Measurements from ENCODE around the gene ZNF778. TPM values are rescaled to one million over a fixed set of nuclear protein-coding genes. Genes with fewer than 3 reads are reported as not detected.

Gene ZNF778
- total and polyA plus RNA-seq, 10 of the 15 experiments (the other 5 are each of a cell fraction or from before 2014, with no cell fraction given) = 0.20 to 9.7 (median 4.1) TPM

- DNase-seq (ENCODE audit: low read depth, low spot score) (no peak), ATAC-seq (no peak), FAIRE-seq (no peak)
- no peaks in the 10 kb centered on the region for H3K9me3 ChIP-seq (replicated peaks; ENCODE audit: control insufficient read depth, insufficient read depth, low read length)
- CTCF ChIA-PET = no interaction called here
- 98% methylated on average over 38 of the region's 39 CpGs for WGBS (ENCODE audit: insufficient coverage, insufficient replicate concordance, low lambda C conversion rate, missing lambda C conversion rate)
- H3K9ac ChIP-seq (ENCODE audit: control insufficient read depth, insufficient read depth, low read length) = no peak overlapping the region
- no TSS peak for BruUV-seq (replicated peaks)
- no peaks in the 10 kb centered on the region for H3K27me3 ChIP-seq (replicated peaks in 1 of 2; ENCODE audit: control insufficient read depth in 2 of 2, insufficient read depth in 2 of 2, low read length in 1 of 2)
- no peak overlapping the region for H3K4me2 ChIP-seq (ENCODE audit: control insufficient read depth, insufficient read depth)
- H3K4me3 ChIP-seq = no peak overlapping the region
- SMC1A ChIA-PET (ENCODE audit: uncharacterized antibody, unreplicated experiment) = no interaction called here
- in situ Hi-C loops (cut with MboI) = no loop called here
- no peak for TF ChIP-seq CHD4 (IDR thresholded peaks at IDR 0.05)
- TF ChIP-seq POLR2AphosphoS5 (IDR thresholded peaks at IDR 0.05; ENCODE audit: low read length) = peak; percentile 14; the same call in 1 of the 2 replicates
- peak; percentile 48 for TF ChIP-seq POLR2A (IDR thresholded peaks at IDR 0.05; ENCODE audit: low read depth, low read length)
- POLR2A ChIA-PET = no interaction called here
- H3K79me2 ChIP-seq (ENCODE audit: control insufficient read depth, insufficient read depth, low read length) = no peaks in the 10 kb centered on the region
- no peaks in the 10 kb centered on the region for H3K4me1 ChIP-seq (ENCODE audit: control insufficient read depth, insufficient read depth, low read length)
- intact Hi-C loops (cut with micrococcal nuclease; ENCODE audit: unreplicated experiment) = no loop called here
- H3K36me3 ChIP-seq (ENCODE audit: control insufficient read depth in 2 of 2, insufficient read depth in 2 of 2, low read length in 1 of 2) = peaks cover 12 to 31% of the 10 kb centered on the region in 2 experiments
- RAD21 ChIA-PET (ENCODE audit: unreplicated experiment) = no interaction called here
- H4K20me1 ChIP-seq (ENCODE audit: control insufficient read depth, insufficient read depth) = no peaks in the 10 kb centered on the region
- no peak overlapping the region for H2AFZ ChIP-seq (ENCODE audit: control insufficient read depth, low read depth, low read length)
- H3K27ac ChIP-seq (ENCODE audit: control insufficient read depth, insufficient read depth) = no peak overlapping the region
Measured at GRCh38 chr16:89275837-89276720, 58.6 kb downstream of the ZNF778 start.

GRCh38 chr16:89277049-89277448 is 59.5 kb downstream of the ZNF778 start:
- CTCF ChIA-PET = no interaction called here
- Histone ChIP-seq H3K27me3 (replicated peaks in 1 of 2; ENCODE audit: control insufficient read depth in 2 of 2, insufficient read depth in 2 of 2, low read length in 1 of 2) (no peaks in the 10 kb centered on the region), H3K79me2 (ENCODE audit: control insufficient read depth, insufficient read depth, low read length) (no peaks in the 10 kb centered on the region), H3K9me3 (replicated peaks; ENCODE audit: control insufficient read depth, insufficient read depth, low read length) (no peaks in the 10 kb centered on the region), H3K4me1 (ENCODE audit: control insufficient read depth, insufficient read depth, low read length) (no peaks in the 10 kb centered on the region), H3K4me3 (no peak overlapping the region), H3K9ac (ENCODE audit: control insufficient read depth, insufficient read depth, low read length) (no peak overlapping the region), H3K27ac (ENCODE audit: control insufficient read depth, insufficient read depth) (no peak overlapping the region), H4K20me1 (ENCODE audit: control insufficient read depth, insufficient read depth) (no peaks in the 10 kb centered on the region), H3K36me3 (ENCODE audit: control insufficient read depth in 2 of 2, insufficient read depth in 2 of 2, low read length in 1 of 2) (peaks cover 11 to 34% of the 10 kb centered on the region in 2 experiments), H3K4me2 (ENCODE audit: control insufficient read depth, insufficient read depth) (no peak overlapping the region), H2AFZ (ENCODE audit: control insufficient read depth, low read depth, low read length) (no peak overlapping the region)
- no peak for ATAC-seq
- intact Hi-C loops (cut with micrococcal nuclease; ENCODE audit: unreplicated experiment) (no loop called here), in situ Hi-C loops (cut with MboI) (no loop called here)
- DNase-seq (ENCODE audit: low read depth, low spot score) = no peak
- FAIRE-seq = no peak
- POLR2A ChIA-PET = interaction anchor here (0.7 kb wide), 1 partner anchor 11 kb away, joined by 3 read pairs; no protein-coding TSS in a partner anchor
- SMC1A ChIA-PET (ENCODE audit: uncharacterized antibody, unreplicated experiment) = no interaction called here
- BruUV-seq (replicated peaks) = no TSS peak
- WGBS (ENCODE audit: insufficient coverage, insufficient replicate concordance, low lambda C conversion rate, missing lambda C conversion rate) = 92% methylated on average over 9 of the region's 9 CpGs
- RAD21 ChIA-PET (ENCODE audit: unreplicated experiment) = no interaction called here
- no peak for TF ChIP-seq CBFB (IDR thresholded peaks at IDR 0.05; ENCODE audit: low read depth)
- TF ChIP-seq CBX3 (IDR thresholded peaks at IDR 0.05; ENCODE audit: borderline replicate concordance, low read depth) = no peak
- TF ChIP-seq SIN3A (IDR thresholded peaks at IDR 0.05; ENCODE audit: low read depth, low read length) = no peak
- TF ChIP-seq ZNF24 (IDR thresholded peaks at IDR 0.05) = no peak
- TF ChIP-seq BMI1 (IDR thresholded peaks at IDR 0.05; ENCODE audit: borderline replicate concordance) = no peak
- TF ChIP-seq POLR2AphosphoS2 (IDR thresholded peaks at IDR 0.05; ENCODE audit: low read depth, low read length) = 0 out of 2 replicates have a peak, but pooled peaks have one; percentile 6
- no peak for TF ChIP-seq WRNIP1 (IDR thresholded peaks at IDR 0.05; ENCODE audit: borderline replicate concordance, low read depth, low read length)
- TF ChIP-seq FOS (IDR thresholded peaks at IDR 0.05; ENCODE audit: borderline replicate concordance, extremely low read depth, insufficient read length) = no peak
- no peak for TF ChIP-seq IRF5 (IDR thresholded peaks at IDR 0.05; ENCODE audit: borderline replicate concordance)
- TF ChIP-seq TAF1 (IDR thresholded peaks at IDR 0.05; ENCODE audit: borderline replicate concordance, low read depth, low read length) = no peak
- no peak for TF ChIP-seq EED (IDR thresholded peaks at IDR 0.05; ENCODE audit: low read depth)
- TF ChIP-seq RBBP5 (conservative IDR thresholded peaks at IDR 0.05) = no peak
- no peak for TF ChIP-seq ZNF274 (IDR thresholded peaks at IDR 0.05; ENCODE audit: insufficient read depth, insufficient read length)
- peak; percentile 17; the same call in 1 of the 2 replicates for TF ChIP-seq POLR2A (IDR thresholded peaks at IDR 0.05; ENCODE audit: low read depth, low read length)

Measured in GM12878 (cell line).